GM23338 (cell line): ENCODE measurements around the gene LRRIQ4. TPM values are rescaled to one million over a fixed set of nuclear protein-coding genes. Genes with fewer than 3 reads are reported as not detected.

ENCODE experiments used
- ATAC-seq: fragments of 200-7000 bp; cut with Tn5 transposase; 3 replicates; pipeline ENCODE4 v1.9.1; 2020
- DNase-seq: peaks from one replicate; pipeline ENCODE4 v3.0.0-alpha.2; 2015; ENCODE audit warnings: low spot score
- H2AFZ ChIP-seq: fragments of 200-600 bp; sonication (generic); 2 replicates; pipeline ENCODE4 v1.8.0; 2016; ENCODE audit warnings: antibody characterized with exemption, mild to moderate bottlenecking, moderate library complexity
- H3F3A ChIP-seq: fragments of 200-600 bp; sonication (generic); replicated peaks from 2 replicates; pipeline ENCODE4 v1.8.0; 2017; ENCODE audit warnings: antibody characterized with exemption, mixed run types, low read depth
- H3K27ac ChIP-seq: fragments of 200-600 bp; sonication (generic); 2 replicates; pipeline ENCODE4 v1.6.1; 2016; ENCODE audit warnings: low read depth
- H3K27me3 ChIP-seq: fragments of 200-600 bp; sonication (generic); 2 replicates; pipeline ENCODE4 v1.8.0; 2016; ENCODE audit warnings: mild to moderate bottlenecking, mixed run types, moderate library complexity; ENCODE audit not compliant: insufficient read depth
- H3K36me3 ChIP-seq: fragments of 200-600 bp; sonication (generic); 2 replicates; pipeline ENCODE4 v1.8.0; 2016; ENCODE audit warnings: mild to moderate bottlenecking; ENCODE audit not compliant: insufficient read depth
- H3K4me1 ChIP-seq: fragments of 200-600 bp; sonication (generic); 2 replicates; pipeline ENCODE4 v1.8.0; 2016; ENCODE audit warnings: mild to moderate bottlenecking, moderate library complexity; ENCODE audit not compliant: insufficient read depth
- H3K4me2 ChIP-seq: fragments of 200-600 bp; sonication (generic); 2 replicates; pipeline ENCODE4 v1.7.1; 2017; ENCODE audit warnings: mixed run types
- H3K4me3 ChIP-seq: fragments of 200-600 bp; sonication (generic); 2 replicates; pipeline ENCODE4 v1.6.1; 2016; ENCODE audit warnings: mixed run types
- H3K79me2 ChIP-seq: fragments of 200-600 bp; sonication (generic); replicated peaks from 2 replicates; pipeline ENCODE4 v1.8.0; 2017; ENCODE audit warnings: mild to moderate bottlenecking; ENCODE audit not compliant: insufficient read depth
- H3K9me2 ChIP-seq: fragments of 200-600 bp; sonication (generic); 2 replicates; pipeline ENCODE4 v1.8.0; 2017; ENCODE audit not compliant: insufficient read depth
- H4K20me1 ChIP-seq: fragments of 200-600 bp; sonication (generic); replicated peaks from 2 replicates; pipeline ENCODE4 v1.8.0; 2017; ENCODE audit warnings: mild to moderate bottlenecking; ENCODE audit not compliant: insufficient read depth
- H3K27ac Mint-ChIP-seq: 2 replicates; pipeline ENCODE4 v1.8.0; 2020; ENCODE audit warnings: inconsistent platforms, mild to moderate bottlenecking, moderate library complexity, mixed read lengths
- H3K27me3 Mint-ChIP-seq: 3 replicates; pipeline ENCODE4 v1.8.0; 2022; ENCODE audit warnings: low read depth, mild to moderate bottlenecking, moderate library complexity, mixed read lengths, inconsistent platforms; ENCODE audit not compliant: insufficient read depth, poor library complexity
- H3K36me3 Mint-ChIP-seq: 3 replicates; pipeline ENCODE4 v1.8.0; 2021; ENCODE audit warnings: low read depth, mild to moderate bottlenecking, inconsistent platforms, moderate library complexity, mixed read lengths
- H3K4me1 Mint-ChIP-seq: 3 replicates; pipeline ENCODE4 v1.8.0; 2020; ENCODE audit warnings: mild to moderate bottlenecking, inconsistent platforms, mixed read lengths
- H3K4me3 Mint-ChIP-seq: 3 replicates; pipeline ENCODE4 v1.8.0; 2021; ENCODE audit warnings: moderate library complexity, mild to moderate bottlenecking, inconsistent platforms, mixed read lengths
- H3K9me3 Mint-ChIP-seq: 3 replicates; pipeline ENCODE4 v1.8.0; 2020; ENCODE audit warnings: moderate library complexity, mild to moderate bottlenecking, inconsistent platforms, mixed read lengths
- CREB1 ChIP-seq: fragments of 250-450 bp; sonication (Bioruptor Pico); IDR thresholded peaks from 2 replicates; pipeline ENCODE4 v1.5.0; 2020; ENCODE audit warnings: low read depth, mild to moderate bottlenecking, moderate library complexity
- EZH2phosphoT487 ChIP-seq: fragments of 200-600 bp; sonication (generic); IDR thresholded peaks from one replicate; pipeline ENCODE4 v1.8.1; 2018; ENCODE audit warnings: antibody characterized with exemption; ENCODE audit not compliant: unreplicated experiment
- NANOG ChIP-seq: IDR thresholded peaks from 2 replicates; pipeline ENCODE4 v1.6.1; 2016; ENCODE audit warnings: antibody characterized with exemption, borderline replicate concordance
- POLR2AphosphoS5 ChIP-seq: IDR thresholded peaks from 2 replicates; pipeline ENCODE4 v1.6.1; 2016; ENCODE audit warnings: antibody characterized with exemption, low read depth
- ZNF114 ChIP-seq: fragments of 250-450 bp; sonication (Bioruptor Pico); IDR thresholded peaks from 2 replicates; pipeline ENCODE4 v1.5.0; 2020; ENCODE audit warnings: mild to moderate bottlenecking, moderate library complexity
- ZNF331 ChIP-seq: fragments of 250-450 bp; sonication (Bioruptor Pico); IDR thresholded peaks from 2 replicates; pipeline ENCODE4 v1.5.0; 2020; ENCODE audit warnings: low read depth, mild to moderate bottlenecking, moderate library complexity
- polyA plus RNA-seq: library from polyadenylated mRNA; unstranded; fragments of >200 nt; fragmentation: Nextera tagmentation; extraction: Ambion mirVana; gene quantifications from 2 replicates; pipeline ENCODE4 v1.2.1, GENCODE V29; 2016
- total RNA-seq: library from RNA; depleted of rRNA; stranded (reverse); fragments of >200 nt; shearing (Covaris generic); gene quantifications from 2 replicates; pipeline ENCODE4 v1.2.3, GENCODE V29; 2014
- TF ChIP-seq, protein P1 (sequence below): IDR thresholded peaks from 2 replicates; pipeline ENCODE4 v1.6.1; 2016; ENCODE audit warnings: antibody characterized with exemption
- TF ChIP-seq, protein P2 (sequence below), 2 experiments: fragments of 200-600 bp in 1 of 2; sonication (generic) in 1 of 2; conservative IDR thresholded peaks; 2 replicates each; pipeline versions ENCODE4 v1.5.1 to v1.6.1; 2016 to 2017; ENCODE audit warnings: antibody characterized with exemption in 2 of 2, low read depth in 2 of 2, mild to moderate bottlenecking in 2 of 2, moderate library complexity in 1 of 2
- TF ChIP-seq, protein P3 (sequence below): fragments of 250-450 bp; sonication (Bioruptor Pico); IDR thresholded peaks from 2 replicates; pipeline ENCODE4 v1.5.0; 2020; ENCODE audit warnings: mild to moderate bottlenecking, moderate library complexity

LRRIQ4 gene
- total and polyA plus RNA-seq, 2 experiments from 2014 or later: 0.29 TPM; not detected in 1

DNA sequence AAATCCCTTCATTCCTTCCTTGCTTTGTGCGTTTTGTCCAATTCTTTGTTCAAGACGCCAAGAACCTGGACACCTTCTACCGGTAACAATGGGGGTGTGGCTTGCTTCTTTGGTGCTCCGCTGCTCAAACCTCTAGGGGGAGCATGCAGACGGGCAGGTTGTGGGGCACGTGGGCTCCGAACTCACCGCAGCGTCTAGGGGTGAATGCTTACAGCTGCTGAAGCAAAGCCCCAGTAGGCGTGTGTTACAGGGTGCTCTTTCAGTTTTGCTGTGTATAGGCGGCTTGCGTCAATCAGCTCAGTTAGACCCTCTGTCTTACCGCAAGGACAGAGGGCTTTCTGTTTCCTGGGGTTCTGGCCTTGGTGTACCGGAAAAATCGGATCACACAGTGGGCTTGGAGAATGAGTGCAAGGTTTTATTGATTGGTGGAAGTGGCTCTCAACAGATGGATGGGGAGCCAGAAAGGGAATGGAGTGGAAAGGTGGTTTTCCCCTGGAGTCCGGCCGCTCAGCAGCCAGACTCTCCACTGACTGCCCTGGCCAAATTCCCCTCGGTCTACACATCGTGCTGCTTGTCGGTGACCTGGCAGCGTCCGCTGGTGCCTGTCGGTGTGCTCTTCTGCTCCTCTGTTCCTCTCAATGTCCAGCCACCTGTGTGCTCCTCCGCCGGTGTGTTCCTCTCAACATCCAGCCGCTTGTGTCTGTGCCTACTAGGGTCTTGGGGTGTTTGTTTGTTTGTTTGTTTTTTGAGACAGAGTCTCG lies 1.3 kb downstream of the LRRIQ4 start:
- TF ChIP-seq EZH2phosphoT487 (no peak), POLR2AphosphoS5 (peak; percentile 28; the same call in 1 of the 2 replicates), CREB1 (CRISPR knock-in tag) (0 out of 2 replicates have a peak, but pooled peaks have one; percentile 23), NANOG (no peak)
- TF ChIP-seq, protein P1, sequence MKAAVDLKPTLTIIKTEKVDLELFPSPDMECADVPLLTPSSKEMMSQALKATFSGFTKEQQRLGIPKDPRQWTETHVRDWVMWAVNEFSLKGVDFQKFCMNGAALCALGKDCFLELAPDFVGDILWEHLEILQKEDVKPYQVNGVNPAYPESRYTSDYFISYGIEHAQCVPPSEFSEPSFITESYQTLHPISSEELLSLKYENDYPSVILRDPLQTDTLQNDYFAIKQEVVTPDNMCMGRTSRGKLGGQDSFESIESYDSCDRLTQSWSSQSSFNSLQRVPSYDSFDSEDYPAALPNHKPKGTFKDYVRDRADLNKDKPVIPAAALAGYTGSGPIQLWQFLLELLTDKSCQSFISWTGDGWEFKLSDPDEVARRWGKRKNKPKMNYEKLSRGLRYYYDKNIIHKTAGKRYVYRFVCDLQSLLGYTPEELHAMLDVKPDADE: no peak
- TF ChIP-seq, protein P2, sequence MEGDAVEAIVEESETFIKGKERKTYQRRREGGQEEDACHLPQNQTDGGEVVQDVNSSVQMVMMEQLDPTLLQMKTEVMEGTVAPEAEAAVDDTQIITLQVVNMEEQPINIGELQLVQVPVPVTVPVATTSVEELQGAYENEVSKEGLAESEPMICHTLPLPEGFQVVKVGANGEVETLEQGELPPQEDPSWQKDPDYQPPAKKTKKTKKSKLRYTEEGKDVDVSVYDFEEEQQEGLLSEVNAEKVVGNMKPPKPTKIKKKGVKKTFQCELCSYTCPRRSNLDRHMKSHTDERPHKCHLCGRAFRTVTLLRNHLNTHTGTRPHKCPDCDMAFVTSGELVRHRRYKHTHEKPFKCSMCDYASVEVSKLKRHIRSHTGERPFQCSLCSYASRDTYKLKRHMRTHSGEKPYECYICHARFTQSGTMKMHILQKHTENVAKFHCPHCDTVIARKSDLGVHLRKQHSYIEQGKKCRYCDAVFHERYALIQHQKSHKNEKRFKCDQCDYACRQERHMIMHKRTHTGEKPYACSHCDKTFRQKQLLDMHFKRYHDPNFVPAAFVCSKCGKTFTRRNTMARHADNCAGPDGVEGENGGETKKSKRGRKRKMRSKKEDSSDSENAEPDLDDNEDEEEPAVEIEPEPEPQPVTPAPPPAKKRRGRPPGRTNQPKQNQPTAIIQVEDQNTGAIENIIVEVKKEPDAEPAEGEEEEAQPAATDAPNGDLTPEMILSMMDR (conservative IDR thresholded peaks at IDR 0.05; ENCODE audit: low read depth in 2 of 2): peak; percentile 74 to 83
- H3K36me3 ChIP-seq: no peaks in the 10 kb centered on the region
- ATAC-seq (peak; percentile 70), DNase-seq (peak; percentile 92)
- peaks cover 18% of the 10 kb centered on the region for H3K27me3 Mint-ChIP-seq
- H2AFZ ChIP-seq: peak overlapping the region; percentile 98
- H3K4me3 Mint-ChIP-seq: peak overlapping the region; percentile 78
- peak overlapping the region; percentile 96 for H3K4me2 ChIP-seq
- H3K27me3 ChIP-seq: peaks cover 12% of the 10 kb centered on the region; the same call in 1 of the 2 replicates
- no peaks in the 10 kb centered on the region for H3F3A ChIP-seq
- H3K4me1 Mint-ChIP-seq: peaks cover 25% of the 10 kb centered on the region
- no peak overlapping the region for H3K27ac Mint-ChIP-seq
- H3K79me2 ChIP-seq: no peaks in the 10 kb centered on the region
- H3K36me3 Mint-ChIP-seq: no peaks in the 10 kb centered on the region
- H3K27ac ChIP-seq: no peak overlapping the region
- peaks cover 20% of the 10 kb centered on the region for H3K4me1 ChIP-seq
- H3K4me3 ChIP-seq: peak overlapping the region; percentile 81
- H3K9me2 ChIP-seq: no peaks in the 10 kb centered on the region
- no peaks in the 10 kb centered on the region for H4K20me1 ChIP-seq
- peaks cover 13% of the 10 kb centered on the region; the same call in 2 of the 3 replicates for H3K9me3 Mint-ChIP-seq

DNA sequence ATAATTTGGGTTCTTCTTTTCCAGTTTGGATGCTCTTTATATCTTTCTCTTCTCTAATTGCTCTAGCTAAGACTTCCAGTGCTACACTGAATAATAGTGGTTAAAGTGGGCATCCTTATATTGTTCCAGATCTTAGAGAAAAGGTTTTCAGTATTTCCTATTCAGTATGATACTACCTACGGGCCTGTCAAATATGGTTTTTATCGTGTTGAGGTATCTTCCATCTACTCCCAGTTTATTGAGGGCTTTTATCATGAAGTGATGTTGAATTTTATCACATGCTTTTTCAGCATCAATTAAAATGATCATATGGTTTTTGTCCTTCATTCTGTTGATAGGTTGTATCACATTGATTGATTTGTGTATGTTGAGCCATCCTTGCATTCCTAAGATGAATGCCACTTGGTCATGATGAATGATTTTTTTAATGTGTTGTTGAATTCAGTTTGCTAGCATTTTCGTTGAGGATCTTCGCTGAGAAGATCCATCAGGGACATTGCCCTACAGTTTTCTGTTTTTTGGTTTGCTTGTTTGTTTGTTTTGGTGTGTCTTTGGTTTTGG lies 3.0 kb downstream of the LRRIQ4 start:
- Histone ChIP-seq H3K4me1 (peaks cover 16% of the 10 kb centered on the region), H3F3A (no peaks in the 10 kb centered on the region), H2AFZ (no peak overlapping the region), H3K27me3 (peaks cover 12% of the 10 kb centered on the region; the same call in 1 of the 2 replicates), H3K9me2 (no peaks in the 10 kb centered on the region), H3K27ac (no peak overlapping the region), H3K4me3 (no peak overlapping the region), H3K4me2 (no peak overlapping the region), H4K20me1 (no peaks in the 10 kb centered on the region), H3K79me2 (no peaks in the 10 kb centered on the region), H3K36me3 (no peaks in the 10 kb centered on the region)
- no peak for DNase-seq
- Mint-ChIP-seq H3K27me3 (peaks cover 18% of the 10 kb centered on the region), H3K4me3 (no peak overlapping the region), H3K4me1 (peaks cover 22% of the 10 kb centered on the region), H3K36me3 (no peaks in the 10 kb centered on the region), H3K27ac (no peak overlapping the region), H3K9me3 (peaks cover 13% of the 10 kb centered on the region; the same call in 2 of the 3 replicates)
- no peak for ATAC-seq
- TF ChIP-seq, protein P1: no peak
- TF ChIP-seq, protein P3, sequence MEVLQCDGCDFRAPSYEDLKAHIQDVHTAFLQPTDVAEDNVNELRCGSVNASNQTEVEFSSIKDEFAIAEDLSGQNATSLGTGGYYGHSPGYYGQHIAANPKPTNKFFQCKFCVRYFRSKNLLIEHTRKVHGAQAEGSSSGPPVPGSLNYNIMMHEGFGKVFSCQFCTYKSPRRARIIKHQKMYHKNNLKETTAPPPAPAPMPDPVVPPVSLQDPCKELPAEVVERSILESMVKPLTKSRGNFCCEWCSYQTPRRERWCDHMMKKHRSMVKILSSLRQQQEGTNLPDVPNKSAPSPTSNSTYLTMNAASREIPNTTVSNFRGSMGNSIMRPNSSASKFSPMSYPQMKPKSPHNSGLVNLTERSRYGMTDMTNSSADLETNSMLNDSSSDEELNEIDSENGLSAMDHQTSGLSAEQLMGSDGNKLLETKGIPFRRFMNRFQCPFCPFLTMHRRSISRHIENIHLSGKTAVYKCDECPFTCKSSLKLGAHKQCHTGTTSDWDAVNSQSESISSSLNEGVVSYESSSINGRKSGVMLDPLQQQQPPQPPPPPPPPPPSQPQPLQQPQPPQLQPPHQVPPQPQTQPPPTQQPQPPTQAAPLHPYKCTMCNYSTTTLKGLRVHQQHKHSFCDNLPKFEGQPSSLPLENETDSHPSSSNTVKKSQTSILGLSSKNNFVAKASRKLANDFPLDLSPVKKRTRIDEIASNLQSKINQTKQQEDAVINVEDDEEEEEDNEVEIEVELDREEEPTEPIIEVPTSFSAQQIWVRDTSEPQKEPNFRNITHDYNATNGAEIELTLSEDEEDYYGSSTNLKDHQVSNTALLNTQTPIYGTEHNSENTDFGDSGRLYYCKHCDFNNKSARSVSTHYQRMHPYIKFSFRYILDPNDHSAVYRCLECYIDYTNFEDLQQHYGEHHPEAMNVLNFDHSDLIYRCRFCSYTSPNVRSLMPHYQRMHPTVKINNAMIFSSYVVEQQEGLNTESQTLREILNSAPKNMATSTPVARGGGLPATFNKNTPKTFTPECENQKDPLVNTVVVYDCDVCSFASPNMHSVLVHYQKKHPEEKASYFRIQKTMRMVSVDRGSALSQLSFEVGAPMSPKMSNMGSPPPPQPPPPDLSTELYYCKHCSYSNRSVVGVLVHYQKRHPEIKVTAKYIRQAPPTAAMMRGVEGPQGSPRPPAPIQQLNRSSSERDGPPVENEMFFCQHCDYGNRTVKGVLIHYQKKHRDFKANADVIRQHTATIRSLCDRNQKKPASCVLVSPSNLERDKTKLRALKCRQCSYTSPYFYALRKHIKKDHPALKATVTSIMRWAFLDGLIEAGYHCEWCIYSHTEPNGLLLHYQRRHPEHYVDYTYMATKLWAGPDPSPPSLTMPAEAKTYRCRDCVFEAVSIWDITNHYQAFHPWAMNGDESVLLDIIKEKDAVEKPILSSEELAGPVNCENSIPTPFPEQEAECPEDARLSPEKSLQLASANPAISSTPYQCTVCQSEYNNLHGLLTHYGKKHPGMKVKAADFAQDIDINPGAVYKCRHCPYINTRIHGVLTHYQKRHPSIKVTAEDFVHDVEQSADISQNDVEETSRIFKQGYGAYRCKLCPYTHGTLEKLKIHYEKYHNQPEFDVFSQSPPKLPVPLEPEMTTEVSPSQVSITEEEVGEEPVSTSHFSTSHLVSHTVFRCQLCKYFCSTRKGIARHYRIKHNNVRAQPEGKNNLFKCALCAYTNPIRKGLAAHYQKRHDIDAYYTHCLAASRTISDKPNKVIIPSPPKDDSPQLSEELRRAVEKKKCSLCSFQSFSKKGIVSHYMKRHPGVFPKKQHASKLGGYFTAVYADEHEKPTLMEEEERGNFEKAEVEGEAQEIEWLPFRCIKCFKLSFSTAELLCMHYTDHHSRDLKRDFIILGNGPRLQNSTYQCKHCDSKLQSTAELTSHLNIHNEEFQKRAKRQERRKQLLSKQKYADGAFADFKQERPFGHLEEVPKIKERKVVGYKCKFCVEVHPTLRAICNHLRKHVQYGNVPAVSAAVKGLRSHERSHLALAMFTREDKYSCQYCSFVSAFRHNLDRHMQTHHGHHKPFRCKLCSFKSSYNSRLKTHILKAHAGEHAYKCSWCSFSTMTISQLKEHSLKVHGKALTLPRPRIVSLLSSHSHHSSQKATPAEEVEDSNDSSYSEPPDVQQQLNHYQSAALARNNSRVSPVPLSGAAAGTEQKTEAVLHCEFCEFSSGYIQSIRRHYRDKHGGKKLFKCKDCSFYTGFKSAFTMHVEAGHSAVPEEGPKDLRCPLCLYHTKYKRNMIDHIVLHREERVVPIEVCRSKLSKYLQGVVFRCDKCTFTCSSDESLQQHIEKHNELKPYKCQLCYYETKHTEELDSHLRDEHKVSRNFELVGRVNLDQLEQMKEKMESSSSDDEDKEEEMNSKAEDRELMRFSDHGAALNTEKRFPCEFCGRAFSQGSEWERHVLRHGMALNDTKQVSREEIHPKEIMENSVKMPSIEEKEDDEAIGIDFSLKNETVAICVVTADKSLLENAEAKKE (CRISPR knock-in tag): no peak
- no peak for TF ChIP-seq ZNF331 (CRISPR knock-in tag)
- TF ChIP-seq ZNF114: no peak
- no peak for TF ChIP-seq EZH2phosphoT487
- no peak for TF ChIP-seq NANOG
